ENCODE results near the gene TTLL3.
A peak's percentile ranks its signal among the peaks of the same experiment; 100 is the strongest.
"Not testable (repeated sequence)": the region's sequence is repeated elsewhere in the genome, so short reads cannot be mapped to it uniquely, and the experiment has no call there.

The TTLL3 gene

GRCh38 chr3:9843715-9844438, 33.8 kb downstream of the TTLL3 start, which contains the start of gene RPUSD3:
TSS of gene RPUSD3 (minus strand) at chr3:9844008. CDS start at chr3:9843990, 18 bp downstream.
- peak; percentile 98 to 99 for DNase-seq

- no peak for DNase-seq
Measured at GRCh38 chr3:9846231-9846630, 36.2 kb downstream of the TTLL3 start.

GRCh38 chr3:9846931-9847488, 36.9 kb downstream of the TTLL3 start:
- DNase-seq, result no peak

DNA sequence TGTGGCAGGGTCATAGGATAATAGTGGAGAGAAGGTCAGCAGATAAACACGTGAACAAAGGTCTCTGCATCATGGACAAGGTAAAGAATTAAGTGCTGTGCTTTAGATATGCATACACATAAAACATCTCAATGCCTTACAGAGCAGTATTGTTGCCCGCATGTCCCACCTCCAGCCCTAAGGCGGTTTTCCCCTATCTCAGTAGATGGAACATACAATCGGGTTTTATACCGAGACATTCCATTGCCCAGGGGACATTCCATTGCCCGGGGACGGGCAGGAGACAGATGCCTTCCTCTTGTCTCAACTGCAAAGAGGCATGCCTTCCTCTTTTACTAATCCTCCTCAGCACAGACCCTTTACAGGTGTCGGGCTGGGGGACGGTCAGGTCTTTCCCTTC, 37.8 kb downstream of the TTLL3 start:
- not testable (repeated sequence) for DNase-seq

GRCh38 chr3:9848860-9849259, 38.8 kb downstream of the TTLL3 start:
- not testable (repeated sequence) for DNase-seq

DNA sequence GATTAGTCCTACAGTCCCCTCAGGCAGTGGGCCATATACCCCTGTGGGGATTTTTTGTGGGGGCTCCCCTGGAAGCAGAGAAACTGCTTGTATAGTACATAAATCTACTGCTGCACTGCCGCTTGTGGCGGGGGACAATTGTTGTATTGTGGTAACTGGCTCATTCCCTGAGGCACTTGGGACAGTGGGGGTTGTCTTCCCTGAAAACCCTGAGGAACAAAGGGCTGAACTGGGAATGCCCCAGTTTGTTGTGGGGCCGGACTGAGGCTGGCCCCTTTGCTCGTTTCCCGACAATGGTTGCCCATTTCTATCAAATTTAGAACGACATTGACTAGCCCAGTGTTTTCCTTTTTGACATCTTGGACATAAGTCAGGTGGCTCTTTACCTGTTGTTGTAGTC, 41.3 kb downstream of the TTLL3 start:
- not testable (repeated sequence) for DNase-seq

DNA sequence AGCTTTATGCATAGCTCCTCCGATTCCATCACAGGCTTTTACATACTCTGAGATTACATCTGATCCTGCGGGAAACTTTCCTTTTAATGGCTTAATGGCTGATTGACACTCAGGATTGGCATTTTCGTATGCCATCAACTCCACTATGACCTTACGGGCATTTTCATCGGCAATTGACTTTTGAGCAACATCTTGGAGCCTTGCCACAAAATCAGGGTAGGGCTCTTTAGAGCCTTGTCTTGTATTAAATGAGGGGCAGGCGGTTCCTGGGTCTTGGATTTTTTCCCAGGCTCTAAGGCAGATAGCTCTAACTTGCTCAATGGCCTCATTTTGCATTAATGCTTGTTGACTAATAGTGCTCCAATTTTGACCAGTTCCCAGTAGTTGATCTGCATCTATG, 41.9 kb downstream of the TTLL3 start:
- not testable (repeated sequence) for DNase-seq

DNA sequence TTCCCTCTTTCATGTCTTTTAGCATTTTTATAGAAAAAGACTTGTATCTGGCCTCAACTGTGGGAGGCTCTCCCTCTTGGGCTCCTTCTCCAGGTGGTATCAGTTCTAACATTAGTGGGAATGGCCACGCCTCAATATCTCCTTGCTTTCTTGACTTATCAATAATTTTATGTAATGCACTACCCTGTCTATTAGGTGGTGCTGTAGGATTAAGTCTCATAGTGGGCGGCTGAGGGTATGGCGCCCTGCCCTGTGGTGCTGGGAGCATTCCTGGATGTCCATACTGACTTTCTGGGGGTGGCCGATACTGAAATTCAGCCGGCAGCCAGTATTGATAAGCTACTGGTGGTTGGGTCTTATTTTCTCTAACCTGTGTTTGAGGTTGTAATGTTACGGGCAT, 42.5 kb downstream of the TTLL3 start:
- no peak for DNase-seq

- DNase-seq, result not testable (repeated sequence)
Measured at GRCh38 chr3:9854291-9854940, 44.4 kb downstream of the TTLL3 start.

- no peak for DNase-seq
Measured at GRCh38 chr3:9855594-9855993, 45.5 kb downstream of the TTLL3 start.

GRCh38 chr3:9859530-9860025, 49.5 kb downstream of the TTLL3 start:
- no peak for DNase-seq

- no peak for DNase-seq
Measured at GRCh38 chr3:9861201-9861600, 51.1 kb downstream of the TTLL3 start.

- DNase-seq, result no peak
Measured at GRCh38 chr3:9861626-9862130, 51.6 kb downstream of the TTLL3 start.

- peak in 1 of 2 donors; percentile 18 for DNase-seq
Measured at GRCh38 chr3:9862391-9863057, 52.5 kb downstream of the TTLL3 start.

GRCh38 chr3:9863058-9863772, 53.2 kb downstream of the TTLL3 start:
- DNase-seq, result no peak

GRCh38 chr3:9864200-9864927, 54.3 kb downstream of the TTLL3 start:
- DNase-seq, result no peak

GRCh38 chr3:9865125-9865637, 55.1 kb downstream of the TTLL3 start:
- DNase-seq, result not testable (repeated sequence)

- no peak for DNase-seq
Measured at GRCh38 chr3:9866639-9867038, 56.6 kb downstream of the TTLL3 start.

GRCh38 chr3:9867106-9867505, 57.0 kb downstream of the TTLL3 start:
- no peak for DNase-seq

GRCh38 chr3:9869955-9870354, 59.9 kb downstream of the TTLL3 start:
- DNase-seq, result no peak

DNA sequence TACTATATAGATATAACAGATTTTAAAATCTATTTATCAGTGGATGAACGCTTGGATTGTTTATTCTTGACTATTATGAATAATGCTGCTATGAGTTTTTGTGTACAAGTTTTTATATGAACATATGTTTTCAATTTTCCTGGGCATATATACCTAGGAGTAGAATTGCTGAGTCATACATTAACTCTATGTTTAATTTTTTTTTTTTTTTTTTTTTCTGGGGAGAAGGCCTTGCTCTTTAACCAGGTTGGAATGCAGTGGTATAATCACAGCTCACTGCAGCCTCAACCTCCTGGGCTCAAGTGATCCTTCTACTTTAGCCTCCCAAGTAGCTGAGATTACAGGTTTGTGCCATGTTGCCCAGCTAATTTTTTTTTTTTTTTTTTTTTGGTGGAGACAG, 60.9 kb downstream of the TTLL3 start:
- DNase-seq, result no peak

Data from stimulated activated CD4-positive, alpha-beta T cell treated with anti-CD3 and anti-CD28 coated beads, Interleukin-2, amount 100 ng/mL, for 48 hours (primary cell).